Osteoblast (primary cell): Measurements from ENCODE around the gene BCAS3. TPM values are rescaled to one million over a fixed set of nuclear protein-coding genes. Genes with fewer than 3 reads are reported as not detected.
"Not testable (repeated sequence)": the region's sequence is repeated elsewhere in the genome, so short reads cannot be mapped to it uniquely, and the experiment has no call there.

ENCODE experiments used
- DNase-seq: peaks from one replicate; pipeline ENCODE4 v3.0.0; 2011; ENCODE audit warnings: low spot score, mixed read lengths; ENCODE audit not compliant: insufficient read length; ENCODE audit errors: missing footprints
- H2AFZ ChIP-seq: 2 replicates; pipeline ENCODE4 v1.6.0; 2011; ENCODE audit warnings: mild to moderate bottlenecking, low read length
- H3K27ac ChIP-seq: 2 replicates; pipeline ENCODE4 v1.5.1; 2011; ENCODE audit warnings: mild to moderate bottlenecking, low read depth, low read length, moderate library complexity
- H3K27me3 ChIP-seq: 2 replicates; pipeline ENCODE4 v1.6.0; 2012; ENCODE audit warnings: mild to moderate bottlenecking, control low read depth, inconsistent platforms, low read length, moderate library complexity; ENCODE audit not compliant: insufficient read depth
- H3K36me3 ChIP-seq: 2 replicates; pipeline ENCODE4 v1.5.1; 2011; ENCODE audit warnings: mild to moderate bottlenecking, low read length, control low read depth, moderate library complexity; ENCODE audit not compliant: insufficient read depth
- H3K4me1 ChIP-seq: 2 replicates; pipeline ENCODE4 v1.5.1; 2011; ENCODE audit warnings: mild to moderate bottlenecking, low read length, control low read depth, moderate library complexity; ENCODE audit not compliant: insufficient read depth
- H3K4me2 ChIP-seq: 2 replicates; pipeline ENCODE4 v1.6.0; 2011; ENCODE audit warnings: mild to moderate bottlenecking, low read length; ENCODE audit not compliant: insufficient read depth
- H3K4me3 ChIP-seq: fragments of 200-600 bp; sonication (generic); 3 replicates; pipeline ENCODE4 v1.5.1; 2012; ENCODE audit warnings: mild to moderate bottlenecking, low read length, inconsistent platforms; ENCODE audit not compliant: insufficient read depth
- H3K79me2 ChIP-seq: 2 replicates; pipeline ENCODE4 v1.6.0; 2012; ENCODE audit warnings: mild to moderate bottlenecking, low read length, control low read depth, inconsistent platforms; ENCODE audit not compliant: insufficient read depth
- H3K9me3 ChIP-seq: 2 replicates; pipeline ENCODE4 v1.5.1; 2011; ENCODE audit warnings: low read depth, low read length, control low read depth
- H4K20me1 ChIP-seq: 2 replicates; pipeline ENCODE4 v1.6.0; 2012; ENCODE audit warnings: mild to moderate bottlenecking, low read length, control low read depth; ENCODE audit not compliant: insufficient read depth
- total RNA-seq: library from RNA; depleted of rRNA; stranded (reverse); fragments of >200 nt; gene quantifications from 2 replicates; pipeline ENCODE4 v1.2.3, GENCODE V29; 2012
- TF ChIP-seq, protein P1 (sequence below): IDR thresholded peaks from 2 replicates; pipeline ENCODE4 v1.5.1; 2011; ENCODE audit warnings: mild to moderate bottlenecking, low read depth, low read length, moderate library complexity; ENCODE audit errors: extremely low read depth

BCAS3 gene
- total RNA-seq, 1 donor, result 31.5 TPM

DNA sequence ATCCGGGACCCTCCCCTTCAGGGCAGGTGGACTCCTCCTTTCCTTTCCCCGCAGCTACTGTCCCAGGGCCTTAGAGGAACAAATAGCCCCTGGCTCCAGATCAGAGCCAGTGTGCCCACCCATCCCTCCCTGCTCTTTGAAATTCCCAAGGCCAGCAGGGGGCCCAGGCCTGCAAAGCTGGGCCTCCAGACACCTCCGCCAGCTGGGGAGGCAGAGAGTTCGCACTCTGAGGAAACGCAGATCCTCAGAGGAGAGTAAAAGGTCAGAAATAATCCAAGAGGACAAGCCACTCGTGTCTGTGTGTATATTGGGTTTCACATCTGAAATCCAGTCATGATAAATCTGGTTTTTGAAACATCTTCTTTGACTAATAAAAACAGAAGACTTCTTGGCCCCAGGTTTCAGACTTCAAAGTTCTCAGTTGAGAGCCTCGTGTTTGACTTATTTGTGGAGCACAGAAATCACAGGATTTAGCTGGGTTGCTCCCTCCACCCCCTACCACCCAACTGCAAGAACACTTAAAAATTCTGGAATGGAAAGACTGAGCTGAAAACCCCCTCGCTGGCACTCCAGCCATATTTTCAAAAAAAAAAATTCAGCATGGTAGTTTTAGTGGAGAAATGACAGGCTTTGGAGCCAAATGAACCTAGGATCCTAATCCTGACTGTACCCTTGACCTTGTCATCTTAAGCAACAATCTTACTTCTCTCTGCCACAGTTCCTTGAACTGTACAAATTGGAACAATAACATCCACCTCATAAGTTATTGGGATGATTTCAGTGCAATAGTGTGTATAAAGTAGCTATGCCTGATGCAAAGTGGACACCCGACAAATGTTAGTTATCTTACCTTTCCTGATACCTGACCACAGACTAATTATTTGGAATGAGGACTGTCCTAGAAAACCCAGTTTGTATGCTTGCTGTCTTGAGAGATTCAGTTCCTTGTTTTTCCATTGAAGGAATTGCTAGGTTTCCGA is 677.5 kb downstream of the BCAS3 start:
- DNase-seq, result no peak
- no peak overlapping the region for H2AFZ ChIP-seq
- no peak overlapping the region for H3K4me2 ChIP-seq
- TF ChIP-seq, protein P1, sequence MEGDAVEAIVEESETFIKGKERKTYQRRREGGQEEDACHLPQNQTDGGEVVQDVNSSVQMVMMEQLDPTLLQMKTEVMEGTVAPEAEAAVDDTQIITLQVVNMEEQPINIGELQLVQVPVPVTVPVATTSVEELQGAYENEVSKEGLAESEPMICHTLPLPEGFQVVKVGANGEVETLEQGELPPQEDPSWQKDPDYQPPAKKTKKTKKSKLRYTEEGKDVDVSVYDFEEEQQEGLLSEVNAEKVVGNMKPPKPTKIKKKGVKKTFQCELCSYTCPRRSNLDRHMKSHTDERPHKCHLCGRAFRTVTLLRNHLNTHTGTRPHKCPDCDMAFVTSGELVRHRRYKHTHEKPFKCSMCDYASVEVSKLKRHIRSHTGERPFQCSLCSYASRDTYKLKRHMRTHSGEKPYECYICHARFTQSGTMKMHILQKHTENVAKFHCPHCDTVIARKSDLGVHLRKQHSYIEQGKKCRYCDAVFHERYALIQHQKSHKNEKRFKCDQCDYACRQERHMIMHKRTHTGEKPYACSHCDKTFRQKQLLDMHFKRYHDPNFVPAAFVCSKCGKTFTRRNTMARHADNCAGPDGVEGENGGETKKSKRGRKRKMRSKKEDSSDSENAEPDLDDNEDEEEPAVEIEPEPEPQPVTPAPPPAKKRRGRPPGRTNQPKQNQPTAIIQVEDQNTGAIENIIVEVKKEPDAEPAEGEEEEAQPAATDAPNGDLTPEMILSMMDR, result no peak
- H3K27me3 ChIP-seq, result no peaks in the 10 kb centered on the region
- no peak overlapping the region for H3K27ac ChIP-seq
- H3K4me1 ChIP-seq, result peaks cover 8% of the 10 kb centered on the region
- no peaks in the 10 kb centered on the region for H3K36me3 ChIP-seq
- H3K4me3 ChIP-seq, result no peak overlapping the region
- no peaks in the 10 kb centered on the region for H3K9me3 ChIP-seq
- H3K79me2 ChIP-seq, result no peaks in the 10 kb centered on the region
- no peaks in the 10 kb centered on the region for H4K20me1 ChIP-seq

DNA sequence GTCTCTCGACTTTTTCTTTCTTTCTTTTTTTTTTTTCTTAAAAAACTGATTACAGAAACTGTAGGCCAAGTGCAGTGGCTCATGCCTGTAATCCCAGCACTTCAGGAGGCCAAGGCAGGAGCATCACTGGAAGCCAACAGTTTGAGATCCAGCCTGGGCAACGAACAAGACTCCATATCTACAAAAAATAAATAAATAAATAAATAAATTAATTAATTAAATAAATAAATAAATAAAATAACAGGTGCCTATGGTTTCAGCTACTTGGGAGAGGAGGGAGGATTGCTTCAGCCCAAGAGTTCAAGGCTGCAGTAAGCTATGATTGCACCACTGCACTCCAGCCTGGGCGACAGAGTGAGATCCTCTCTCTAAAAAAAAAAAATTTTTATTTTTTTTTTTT is 679.4 kb downstream of the BCAS3 start:
- not testable (repeated sequence) for H3K27me3 ChIP-seq, H3K79me2 ChIP-seq, H3K9me3 ChIP-seq, DNase-seq, H3K36me3 ChIP-seq, H2AFZ ChIP-seq, H4K20me1 ChIP-seq, H3K4me3 ChIP-seq, H3K4me2 ChIP-seq
- H3K4me1 ChIP-seq, result peaks cover 23% of the 10 kb centered on the region
- H3K27ac ChIP-seq, result peak overlapping the region; percentile 85

DNA sequence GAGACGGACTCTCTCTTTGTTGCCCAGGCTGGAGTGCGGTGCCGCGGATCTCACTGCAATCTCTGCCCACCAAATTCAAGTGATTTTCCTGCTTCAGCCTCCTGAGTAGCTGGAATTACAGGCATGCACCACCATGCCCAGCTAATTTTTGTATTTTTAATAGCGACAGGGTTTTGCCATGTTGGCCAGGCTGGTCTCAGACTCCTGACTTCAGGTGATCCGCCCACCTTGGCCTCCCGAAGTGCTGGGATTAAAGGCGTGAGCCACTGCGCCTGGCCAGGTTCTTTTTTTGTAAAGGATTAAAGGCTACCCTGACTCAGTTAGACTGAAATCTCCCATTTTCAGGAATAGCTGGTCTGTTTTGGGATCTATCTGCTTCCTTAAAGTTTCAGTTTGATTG is 681.9 kb downstream of the BCAS3 start:
- not testable (repeated sequence) for H3K4me2 ChIP-seq, H3K4me3 ChIP-seq, H4K20me1 ChIP-seq, H3K79me2 ChIP-seq, H3K36me3 ChIP-seq, H3K9me3 ChIP-seq, H3K27ac ChIP-seq, H3K27me3 ChIP-seq, DNase-seq, H2AFZ ChIP-seq
- H3K4me1 ChIP-seq, result peaks cover 23% of the 10 kb centered on the region

DNA sequence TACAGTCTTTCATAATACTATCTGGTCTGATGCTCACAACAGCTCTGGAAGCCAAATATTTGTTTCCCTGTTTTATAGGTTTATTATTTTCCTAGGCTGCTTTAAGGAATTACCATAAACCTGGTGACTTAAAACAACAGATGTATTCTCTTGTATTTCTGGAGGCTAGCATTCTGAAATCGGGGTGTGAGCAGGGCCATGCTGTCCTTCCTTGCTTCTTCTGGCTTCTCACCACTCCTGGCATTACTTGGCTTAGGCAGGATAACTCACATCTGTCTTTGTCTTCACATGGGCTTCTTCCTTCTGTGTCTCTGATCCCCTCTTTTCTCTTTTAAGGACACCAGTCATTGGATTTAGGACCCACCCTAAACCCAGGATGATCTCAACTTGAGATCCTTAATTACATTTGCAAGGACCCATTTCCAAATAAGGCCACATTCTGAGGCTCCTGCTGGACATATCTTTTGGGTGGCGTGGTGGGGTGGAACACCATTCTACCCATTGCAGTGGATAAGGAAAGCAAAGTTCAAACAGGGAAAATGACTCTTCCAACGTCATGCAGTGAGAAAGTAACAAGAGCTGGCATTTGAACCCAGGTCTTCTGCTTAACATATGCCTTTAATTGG is 682.8 kb downstream of the BCAS3 start:
- Histone ChIP-seq H3K27ac (peak overlapping the region; percentile 38), H3K4me3 (no peak overlapping the region), H2AFZ (no peak overlapping the region), H3K4me2 (peak overlapping the region; percentile 42), H3K27me3 (no peaks in the 10 kb centered on the region), H3K36me3 (no peaks in the 10 kb centered on the region), H3K4me1 (peaks cover 23% of the 10 kb centered on the region), H3K79me2 (no peaks in the 10 kb centered on the region), H4K20me1 (no peaks in the 10 kb centered on the region), H3K9me3 (no peaks in the 10 kb centered on the region)
- TF ChIP-seq, protein P1, result no peak
- DNase-seq, result no peak
